GM12801 (cell line): ENCODE data around the gene NIM1K.

Source experiments
- TF ChIP-seq, protein P1 (sequence below): IDR thresholded peaks from one replicate; pipeline ENCODE4 v1.5.1; 2011; ENCODE audit warnings: control low read depth; ENCODE audit not compliant: insufficient read length; ENCODE audit errors: extremely low read depth

Gene NIM1K

GRCh38 chr5:43312076-43312661 lies 120.1 kb downstream of the NIM1K start:
- TF ChIP-seq, protein P1, sequence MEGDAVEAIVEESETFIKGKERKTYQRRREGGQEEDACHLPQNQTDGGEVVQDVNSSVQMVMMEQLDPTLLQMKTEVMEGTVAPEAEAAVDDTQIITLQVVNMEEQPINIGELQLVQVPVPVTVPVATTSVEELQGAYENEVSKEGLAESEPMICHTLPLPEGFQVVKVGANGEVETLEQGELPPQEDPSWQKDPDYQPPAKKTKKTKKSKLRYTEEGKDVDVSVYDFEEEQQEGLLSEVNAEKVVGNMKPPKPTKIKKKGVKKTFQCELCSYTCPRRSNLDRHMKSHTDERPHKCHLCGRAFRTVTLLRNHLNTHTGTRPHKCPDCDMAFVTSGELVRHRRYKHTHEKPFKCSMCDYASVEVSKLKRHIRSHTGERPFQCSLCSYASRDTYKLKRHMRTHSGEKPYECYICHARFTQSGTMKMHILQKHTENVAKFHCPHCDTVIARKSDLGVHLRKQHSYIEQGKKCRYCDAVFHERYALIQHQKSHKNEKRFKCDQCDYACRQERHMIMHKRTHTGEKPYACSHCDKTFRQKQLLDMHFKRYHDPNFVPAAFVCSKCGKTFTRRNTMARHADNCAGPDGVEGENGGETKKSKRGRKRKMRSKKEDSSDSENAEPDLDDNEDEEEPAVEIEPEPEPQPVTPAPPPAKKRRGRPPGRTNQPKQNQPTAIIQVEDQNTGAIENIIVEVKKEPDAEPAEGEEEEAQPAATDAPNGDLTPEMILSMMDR, result no peak

GRCh38 chr5:43312699-43313034 lies 120.6 kb downstream of the NIM1K start:
- TF ChIP-seq, protein P1, result no peak

- TF ChIP-seq, protein P1, result no peak
These were observed 121.2 kb downstream of the NIM1K start, which contains the start of gene HMGCS1 for GRCh38 chr5:43313035-43313853. TSS of gene HMGCS1 (minus strand) at chr5:43313412. CDS start at chr5:43298965, 14,447 bp downstream.

DNA sequence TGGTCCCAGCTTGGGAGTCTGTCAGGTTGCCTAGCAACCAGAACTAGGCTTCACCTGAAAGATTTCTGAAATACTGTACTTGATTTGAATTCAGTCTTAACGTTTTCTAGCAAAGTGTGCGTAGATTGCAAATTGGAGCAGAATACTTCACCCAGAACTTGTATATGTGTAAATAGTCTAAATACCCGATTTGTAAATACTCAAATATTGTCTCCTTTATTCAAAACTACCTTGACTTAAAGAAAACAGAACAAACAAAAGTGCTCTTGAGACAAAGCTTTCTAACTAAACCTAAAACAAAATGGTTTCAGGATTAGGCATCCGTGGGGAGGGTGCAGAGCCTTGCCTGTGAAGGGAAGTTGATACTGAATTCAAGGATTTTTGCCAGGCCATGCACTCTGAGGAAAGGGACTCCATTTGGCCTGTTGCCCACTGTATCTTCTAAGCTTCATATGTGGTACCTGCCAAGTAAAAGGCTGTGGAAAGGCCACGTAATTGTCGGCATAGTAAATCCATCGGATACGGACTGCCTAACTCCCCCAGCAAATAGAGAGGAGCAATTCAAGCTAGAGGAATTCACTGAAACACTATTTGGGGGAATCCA lies 121.9 kb downstream of the NIM1K start:
- TF ChIP-seq, protein P1, result no peak

DNA sequence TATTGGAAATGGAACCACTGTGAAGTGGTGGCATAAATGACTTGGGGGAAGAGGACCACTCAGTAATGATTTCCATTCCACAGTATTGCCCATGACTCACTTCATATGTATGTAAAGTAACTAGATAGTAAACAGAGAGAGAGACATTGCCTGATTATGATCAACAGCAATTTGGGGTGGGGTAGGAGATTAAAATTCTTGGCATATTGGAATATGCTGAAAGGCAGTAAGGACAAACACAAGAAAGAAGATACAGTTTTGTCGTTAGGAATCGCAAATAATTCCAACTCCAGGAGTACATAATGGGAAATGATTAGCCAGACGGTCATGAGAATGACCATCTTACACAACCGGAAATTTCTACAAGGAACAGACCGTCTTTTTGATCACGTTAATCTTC lies 122.7 kb downstream of the NIM1K start:
- TF ChIP-seq, protein P1, result no peak

DNA sequence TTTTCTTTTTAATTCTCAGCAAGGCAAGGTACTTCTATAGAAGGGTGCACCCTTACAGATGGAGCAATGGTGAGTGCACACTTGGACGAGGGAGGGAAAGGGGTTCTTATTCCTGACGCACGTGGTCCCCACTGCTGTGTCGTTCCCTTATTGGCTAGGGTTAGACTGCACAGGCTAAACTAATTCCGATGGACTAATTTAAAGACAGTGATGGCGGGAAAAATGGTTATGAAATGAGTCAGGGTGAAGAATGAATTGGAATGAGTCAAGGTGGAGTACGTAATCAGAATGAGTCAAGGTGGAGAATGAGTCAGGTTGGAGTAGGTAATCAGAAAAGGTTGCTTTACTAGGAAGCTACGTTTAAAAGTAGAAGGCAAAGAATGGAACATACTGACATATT lies 123.2 kb downstream of the NIM1K start:
- TF ChIP-seq, protein P1, result no peak

GRCh38 chr5:43315682-43316081 lies 123.7 kb downstream of the NIM1K start:
- TF ChIP-seq, protein P1, result no peak
